Right atrium auricular region (tissue), 2 donors: ENCODE results near the gene OR6A2. TPM values are rescaled to one million over a fixed set of nuclear protein-coding genes. Genes with fewer than 3 reads are reported as not detected.
A peak's percentile ranks its signal among the peaks of the same experiment; 100 is the strongest.
"Not testable (repeated sequence)": the region's sequence is repeated elsewhere in the genome, so short reads cannot be mapped to it uniquely, and the experiment has no call there.

Experiments
- DNase-seq: peaks from one replicate; pipeline ENCODE4 v3.0.0-alpha.2; 2019; ENCODE audit warnings: low spot score
- H3K27ac ChIP-seq, 2 donors: fragments of 200-600 bp; sonication (generic); 1 replicate in 1 of 2; 2 replicates in 1 of 2; pipeline ENCODE4 v1.5.1; 2016 to 2019
- H3K27me3 ChIP-seq, 2 donors: fragments of 200-600 bp; sonication (generic); one replicate each; pipeline versions ENCODE4 v1.5.1 to v1.6.0; 2017 to 2019
- H3K36me3 ChIP-seq: fragments of 200-600 bp; sonication (generic); one replicate; pipeline ENCODE4 v1.5.1; 2016
- H3K4me1 ChIP-seq, 2 donors: fragments of 200-600 bp; sonication (generic); one replicate each; pipeline versions ENCODE4 v1.5.1 to v1.6.0; 2017 to 2019
- H3K4me3 ChIP-seq, 2 donors: fragments of 200-600 bp; sonication (generic); 1 replicate in 1 of 2; 2 replicates in 1 of 2; pipeline ENCODE4 v1.5.1; 2017 to 2019; ENCODE audit warnings: mild to moderate bottlenecking in 1 of 2, moderate library complexity in 1 of 2
- H3K9me3 ChIP-seq, 2 donors: fragments of 200-600 bp; sonication (generic); one replicate each; pipeline ENCODE4 v1.5.1; 2019
- CTCF ChIP-seq, 2 donors: fragments of 200-600 bp; sonication (generic); IDR thresholded peaks; one replicate each; pipeline ENCODE4 v1.5.1; 2019; ENCODE audit warnings: antibody characterized with exemption in 2 of 2
- total RNA-seq, 2 donors: library from RNA; depleted of rRNA; stranded (reverse); fragments of >200 nt; gene quantifications; one replicate each; pipeline ENCODE4 v1.1.0, GENCODE V29; 2016

OR6A2 gene
- total RNA-seq, 2 donors from 2014 or later: not detected

- Histone ChIP-seq H3K36me3 (no peaks in the 10 kb centered on the region), H3K27me3 (no peaks in the 10 kb centered on the region), H3K27ac (no peak overlapping the region), H3K4me1 (no peaks in the 10 kb centered on the region), H3K9me3 (no peaks in the 10 kb centered on the region), H3K4me3 (no peak overlapping the region)
- no peak for TF ChIP-seq CTCF (IDR thresholded peaks at IDR 0.05)
- no peak for DNase-seq
Measured at GRCh38 chr11:6813656-6814055, 14.2 kb upstream of the OR6A2 start.

- no peak overlapping the region for H3K4me3 ChIP-seq
- TF ChIP-seq CTCF (IDR thresholded peaks at IDR 0.05): peak; percentile 78 to 88
- H3K9me3 ChIP-seq: no peaks in the 10 kb centered on the region
- no peaks in the 10 kb centered on the region for H3K27me3 ChIP-seq
- H3K4me1 ChIP-seq: no peaks in the 10 kb centered on the region
- no peak overlapping the region for H3K27ac ChIP-seq
- no peak for DNase-seq
- H3K36me3 ChIP-seq: no peaks in the 10 kb centered on the region
Measured at GRCh38 chr11:6812390-6813005, 13.0 kb upstream of the OR6A2 start.

- not testable (repeated sequence) for H3K27me3 ChIP-seq, H3K4me1 ChIP-seq, H3K27ac ChIP-seq, H3K36me3 ChIP-seq, H3K4me3 ChIP-seq, H3K9me3 ChIP-seq, DNase-seq
Measured at GRCh38 chr11:6801075-6801474, 1.6 kb upstream of the OR6A2 start.

- DNase-seq: no peak
- Histone ChIP-seq H3K9me3 (no peaks in the 10 kb centered on the region), H3K4me3 (no peak overlapping the region), H3K4me1 (no peaks in the 10 kb centered on the region), H3K27ac (no peak overlapping the region), H3K36me3 (no peaks in the 10 kb centered on the region), H3K27me3 (no peaks in the 10 kb centered on the region)
- TF ChIP-seq CTCF (IDR thresholded peaks at IDR 0.05): no peak
Measured at GRCh38 chr11:6794639-6795038, 4.8 kb downstream of the OR6A2 start.

- TF ChIP-seq CTCF (IDR thresholded peaks at IDR 0.05): no peak
- no peaks in the 10 kb centered on the region for H3K27me3 ChIP-seq
- no peaks in the 10 kb centered on the region for H3K36me3 ChIP-seq
- no peak overlapping the region for H3K27ac ChIP-seq
- H3K4me1 ChIP-seq: no peaks in the 10 kb centered on the region
- H3K4me3 ChIP-seq: no peak overlapping the region
- no peaks in the 10 kb centered on the region for H3K9me3 ChIP-seq
- no peak for DNase-seq
Measured at GRCh38 chr11:6790546-6790945, 8.9 kb downstream of the OR6A2 start.

GRCh38 chr11:6782720-6783119 is 16.8 kb downstream of the OR6A2 start, which contains the start of gene OR2AG1:
OR2AG1 (plus strand) TSS chr11:6783020; CDS start chr11:6785038, 2,018 bp downstream.
- Histone ChIP-seq H3K27me3 (no peaks in the 10 kb centered on the region), H3K9me3 (no peaks in the 10 kb centered on the region), H3K4me3 (no peak within 1 kb of the TSS), H3K4me1 (no peaks in the 10 kb centered on the region), H3K36me3 (no peaks in the 10 kb centered on the region), H3K27ac (no peak within 1 kb of the TSS)
- TF ChIP-seq CTCF (IDR thresholded peaks at IDR 0.05): no peak
- DNase-seq: no peak
